ENCODE results near the gene SH2B3. TPM values are rescaled to one million over a fixed set of nuclear protein-coding genes. Genes with fewer than 3 reads are reported as not detected.

The SH2B3 gene
- total RNA-seq, 5 donors from 2014 or later (not counting 1 experiment from before 2014, with no cell fraction given), result 24.6 to 38.8 (median 28.8) TPM

GRCh38 chr12:111494676-111495075, 89.0 kb downstream of the SH2B3 start:
- CTCF ChIA-PET, result interaction anchor here (0.6 to 0.8 kb wide), 2 partner anchors 79 to 171 kb away, joined by 3 read pairs; no protein-coding TSS in a partner anchor
- Mint-ChIP-seq H3K27me3 (no peaks in the 10 kb centered on the region), H3K36me3 (peaks cover 48% of the 10 kb centered on the region), H3K27ac (no peak overlapping the region), H3K4me1 (no peaks in the 10 kb centered on the region), H3K9me3 (no peaks in the 10 kb centered on the region), H3K4me3 (no peak overlapping the region)
- peaks cover 7 to 29% of the 10 kb centered on the region in 2 donors for H3K36me3 ChIP-seq (ENCODE audit: control insufficient read depth in 2 of 2, extremely low read depth in 1 of 2, insufficient read depth in 1 of 2, low read length in 1 of 2)
- DNase-seq, result no peak
- no peak overlapping the region for H3K27ac ChIP-seq (ENCODE audit: low read length)
- no peaks in the 10 kb centered on the region for H3K9me3 ChIP-seq
- H3K4me3 ChIP-seq (ENCODE audit: control insufficient read depth in 1 of 2, extremely low read depth in 1 of 2, low read length in 1 of 2), result no peak overlapping the region
- ATAC-seq (replicated peaks in 1 of 4), result no peak
- POLR2A ChIA-PET, result no interaction called here
- H3K4me1 ChIP-seq (ENCODE audit: control insufficient read depth in 1 of 2, extremely low read depth in 1 of 2, insufficient read depth in 2 of 2, low read length in 2 of 2), result no peaks in the 10 kb centered on the region
- no CpG with 5 or more reads among the region's 4 CpGs for WGBS (ENCODE audit: insufficient coverage)
- H3K27me3 ChIP-seq (replicated peaks in 1 of 2; ENCODE audit: control insufficient read depth in 2 of 2, extremely low read depth in 1 of 2, insufficient read depth in 2 of 2, low read length in 1 of 2), result no peaks in the 10 kb centered on the region

Other genes starting within 250 kb of the SH2B3 start
- gene PHETA1, start 36.8 kb upstream of the SH2B3 start, total RNA-seq, result 1 to 10 TPM; 1.4 to 6.2 (median 5.4) TPM
- gene ATXN2, start 193.4 kb downstream of the SH2B3 start, total RNA-seq, result 10 to 100 TPM; 48.6 to 54.0 (median 50.3) TPM

Data from T-cell (primary cell).